Pons (tissue), 1 donor: Measurements from ENCODE around the gene PARVB.

ENCODE experiments used
- DNase-seq: peaks from one replicate; pipeline ENCODE4 v3.0.0-alpha.2; 2016; ENCODE audit warnings: low spot score

Gene PARVB

DNA sequence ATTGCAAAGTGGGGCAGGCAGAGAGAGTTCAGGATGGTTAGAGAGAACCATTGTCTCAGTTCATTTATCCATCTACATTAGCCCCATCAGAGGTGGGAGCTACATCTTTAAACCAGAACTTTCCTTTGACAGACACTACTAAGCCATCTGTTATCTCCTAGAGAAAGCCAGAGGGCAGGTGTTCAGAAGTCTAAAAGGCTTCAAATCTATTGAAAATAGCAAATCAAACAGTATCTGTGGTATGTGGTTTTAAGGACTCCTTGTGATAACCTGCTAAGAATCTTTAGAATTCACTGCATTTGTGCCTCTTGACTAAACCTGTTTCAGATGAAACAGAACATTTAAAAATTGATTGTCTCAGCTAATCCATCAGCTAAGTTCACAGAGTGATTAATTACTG is 112.7 kb downstream of the PARVB start:
- no peak for DNase-seq

DNA sequence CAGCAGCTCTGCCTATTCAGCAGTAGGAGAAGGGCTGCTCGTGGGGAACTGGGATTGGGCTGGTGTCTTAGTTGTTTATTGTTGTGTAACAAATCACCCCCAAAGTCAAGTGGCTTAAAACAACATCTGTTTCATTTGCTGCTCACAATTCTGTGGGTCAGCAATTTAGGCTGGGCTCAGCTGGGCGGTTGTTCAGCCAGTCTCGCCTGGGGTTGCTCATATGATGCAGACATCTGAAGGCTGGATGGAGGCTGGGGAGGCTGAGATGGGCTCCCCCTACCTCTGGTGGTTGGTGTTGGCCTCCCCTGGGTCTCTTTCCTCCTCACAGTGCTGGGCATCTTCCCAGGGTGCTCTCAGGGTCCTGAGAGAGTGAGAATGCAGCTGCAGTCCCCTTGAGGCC is 113.3 kb downstream of the PARVB start:
- DNase-seq, result no peak

DNA sequence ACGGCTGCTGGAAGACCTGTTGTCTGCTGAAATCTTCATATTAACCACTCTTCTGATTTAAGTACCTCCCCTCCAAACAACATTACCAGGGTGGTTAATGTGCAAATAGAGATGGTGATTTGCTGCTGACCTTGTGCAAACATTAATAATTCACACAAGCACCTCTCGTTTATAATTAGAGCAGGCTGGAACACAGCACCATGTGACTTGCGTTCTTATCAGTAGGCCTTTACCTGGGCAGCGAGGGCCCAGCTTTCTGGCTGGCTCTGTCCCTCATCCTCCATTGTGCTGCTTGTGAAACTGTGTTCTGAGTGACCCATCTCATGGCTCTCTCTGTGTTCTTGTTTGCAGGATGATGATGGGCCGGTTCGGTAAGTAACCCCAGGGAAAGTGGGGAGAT is 115.7 kb downstream of the PARVB start:
- no peak for DNase-seq

DNA sequence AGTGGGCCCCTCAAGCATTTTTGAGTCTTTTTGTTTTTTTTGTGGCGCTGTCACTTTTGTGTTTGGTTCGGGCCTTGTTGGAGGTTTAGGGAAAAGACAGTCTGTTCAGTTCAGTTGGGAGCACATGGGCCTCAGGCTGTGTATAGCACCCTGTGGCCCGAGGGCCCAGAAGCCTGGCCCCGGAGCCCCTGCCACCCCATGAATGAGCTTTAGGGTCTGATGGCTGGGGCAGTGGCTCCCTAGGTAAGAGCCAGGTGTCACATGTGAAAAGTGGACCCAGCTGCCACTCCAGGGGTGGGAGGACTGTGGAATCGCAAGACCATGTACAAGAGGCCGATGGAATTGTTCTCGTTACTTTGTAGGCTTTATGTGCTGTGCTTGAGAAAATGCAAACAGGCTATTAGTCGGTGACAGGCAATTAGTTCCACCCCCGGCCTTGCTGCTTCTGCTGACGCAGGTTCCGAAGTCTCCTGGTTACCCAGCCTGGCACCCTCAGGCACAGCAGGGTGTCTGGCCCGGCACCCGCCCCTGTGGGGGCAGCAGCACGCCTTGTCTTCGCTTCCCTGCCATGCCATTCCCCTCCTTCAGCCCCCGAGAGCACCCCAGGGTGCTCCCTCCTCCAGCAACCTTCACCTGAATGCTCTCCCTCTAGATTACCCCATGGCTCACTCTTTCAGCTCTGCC is 118.5 kb downstream of the PARVB start:
- no peak for DNase-seq

DNA sequence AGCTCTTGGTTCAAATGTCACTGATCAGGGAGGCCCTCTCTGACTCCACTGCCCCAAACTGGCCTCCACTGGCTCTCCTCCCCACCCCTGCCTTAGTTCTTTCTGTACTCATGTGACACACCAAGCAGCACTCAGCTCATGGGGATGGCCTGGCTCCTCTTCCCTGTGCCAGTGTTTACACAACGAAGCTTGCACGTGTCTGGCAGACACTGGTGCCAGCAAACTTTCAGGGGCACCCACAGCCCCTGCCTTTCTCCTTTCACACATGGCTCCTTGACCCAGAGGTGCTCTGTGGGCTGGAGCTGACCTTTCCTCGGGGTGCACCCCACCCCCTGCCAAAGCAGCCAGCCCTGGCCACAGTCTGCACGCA is 119.0 kb downstream of the PARVB start:
- DNase-seq, result no peak

DNA sequence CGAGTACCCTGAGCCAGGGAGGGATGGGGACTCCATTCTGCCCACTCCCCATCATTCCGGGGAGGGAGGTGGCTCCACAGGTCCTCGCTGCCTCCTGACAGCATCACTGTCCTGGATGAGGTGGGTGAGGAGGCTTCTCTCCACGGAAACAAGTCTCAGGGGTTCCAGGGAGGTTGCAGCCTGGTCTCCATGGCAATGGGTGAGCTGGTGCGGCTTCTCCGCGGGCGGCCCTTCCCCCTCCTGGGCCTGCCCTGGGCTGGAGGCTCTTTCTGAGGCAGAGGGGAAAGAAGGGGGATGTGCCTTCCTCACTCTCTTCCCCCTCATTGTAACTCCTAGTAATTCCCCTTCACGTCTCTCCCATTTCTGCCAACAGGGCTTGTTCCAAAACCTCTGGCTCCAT is 119.5 kb downstream of the PARVB start:
- no peak for DNase-seq

DNA sequence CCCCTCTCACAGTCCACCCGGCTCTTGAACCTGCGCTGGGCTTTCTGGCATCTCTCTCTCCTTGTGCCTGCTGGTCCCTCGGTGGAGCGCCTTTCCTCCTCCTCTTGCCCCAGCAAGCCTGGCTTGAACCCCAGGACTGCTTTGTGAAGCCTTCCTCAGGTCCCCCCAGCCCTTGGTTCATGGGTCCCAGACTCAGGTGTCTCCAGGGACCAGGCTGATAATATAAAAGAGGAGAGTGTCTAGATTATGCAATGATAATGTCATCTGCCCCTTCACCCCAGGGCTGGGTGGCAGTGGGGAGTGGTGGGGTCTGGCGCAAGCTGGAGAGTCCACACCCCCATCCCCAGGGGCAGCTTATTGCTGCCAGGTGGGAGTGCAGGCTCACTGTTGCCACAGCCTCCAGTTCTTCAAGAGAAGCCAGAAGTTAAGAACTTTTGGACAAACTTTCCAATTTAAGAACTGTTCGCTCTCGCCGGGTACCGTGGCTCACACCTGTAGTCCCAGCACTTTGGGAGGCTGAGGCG is 120.0 kb downstream of the PARVB start:
- no peak for DNase-seq

DNA sequence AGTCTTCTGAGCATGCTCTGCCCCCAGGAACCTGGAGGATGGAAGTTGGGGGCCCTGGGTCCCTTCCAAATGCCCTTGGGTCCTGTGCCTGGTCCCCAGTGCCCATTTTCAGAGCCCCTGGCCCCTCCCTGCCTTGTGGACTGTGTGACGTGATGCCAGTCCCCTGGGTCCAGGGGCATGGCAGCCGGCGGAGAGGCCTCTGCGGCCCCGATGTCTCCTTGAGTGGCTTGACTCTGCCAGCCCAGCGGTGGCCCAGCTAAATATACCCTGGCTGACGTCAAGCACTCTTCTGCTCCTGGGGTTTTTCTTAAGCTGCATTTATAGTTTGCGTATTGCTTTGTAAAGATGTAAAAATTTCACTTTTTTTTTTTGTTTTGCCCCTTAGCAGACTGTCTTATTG is 121.4 kb downstream of the PARVB start:
- no peak for DNase-seq

DNA sequence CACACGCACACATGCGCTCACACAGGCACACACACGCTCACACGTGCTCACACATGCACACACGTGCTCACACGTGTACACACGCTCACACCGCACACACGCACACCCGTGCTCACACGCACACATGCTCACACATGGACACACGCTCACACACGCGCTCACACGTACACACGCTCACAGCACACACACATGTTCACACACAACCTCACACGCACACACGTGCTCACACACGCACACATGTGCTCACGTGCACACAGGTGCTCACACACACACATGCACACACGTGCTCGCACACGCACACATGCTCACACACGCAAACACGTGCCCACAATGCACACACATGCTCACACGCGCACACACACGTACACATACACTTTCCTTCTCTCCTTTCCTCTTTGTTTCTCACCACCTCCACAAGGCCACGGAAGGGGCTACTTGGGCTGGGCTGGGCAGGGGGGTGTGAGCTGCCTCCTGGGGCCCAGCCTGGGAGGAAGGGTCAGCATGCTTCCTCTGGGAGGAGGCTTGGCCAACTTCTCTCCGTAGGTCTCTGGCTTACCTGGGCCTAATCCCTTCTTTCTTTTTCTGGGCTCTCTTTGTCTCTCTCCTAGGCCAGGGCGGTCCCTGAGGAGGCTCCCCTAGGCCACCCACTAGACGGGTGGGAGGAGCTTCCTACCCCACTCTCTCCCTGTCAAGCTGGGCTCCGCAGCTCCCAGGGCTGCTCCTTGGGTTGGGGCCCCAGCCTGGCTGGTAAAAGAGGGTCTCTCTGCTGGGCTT is 122.2 kb downstream of the PARVB start:
- no peak for DNase-seq

DNA sequence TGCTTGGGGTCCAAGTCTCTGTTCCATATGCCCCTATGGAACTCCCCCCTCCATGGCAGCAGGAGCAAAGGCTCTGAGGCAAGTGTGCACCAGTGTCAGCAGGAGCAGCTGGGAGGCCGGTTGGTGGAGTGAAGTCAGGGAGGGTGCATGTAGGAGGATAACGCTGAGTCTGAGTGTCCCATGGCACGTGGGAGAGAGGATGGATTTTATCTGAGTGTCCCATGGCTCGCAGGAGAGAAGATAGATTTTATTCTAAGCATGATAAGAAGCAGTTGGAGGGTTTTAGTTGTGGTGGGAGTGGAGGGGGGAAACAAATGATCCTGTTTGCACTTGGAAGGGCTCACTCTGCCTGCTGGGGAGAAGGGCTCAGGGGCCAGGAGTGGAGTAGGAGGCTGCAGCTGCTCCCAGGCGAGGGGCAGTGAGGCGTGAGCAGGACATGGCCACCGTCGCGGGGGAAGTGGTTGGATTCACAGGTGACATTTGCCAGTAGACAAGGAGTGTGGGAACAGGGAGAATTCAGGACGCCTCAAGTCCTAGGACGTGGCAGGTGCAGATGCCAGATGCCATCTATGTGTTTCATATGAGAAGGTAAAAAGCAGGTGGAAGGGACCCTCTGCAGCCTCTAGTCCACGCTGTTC is 123.0 kb downstream of the PARVB start:
- DNase-seq, result no peak

DNA sequence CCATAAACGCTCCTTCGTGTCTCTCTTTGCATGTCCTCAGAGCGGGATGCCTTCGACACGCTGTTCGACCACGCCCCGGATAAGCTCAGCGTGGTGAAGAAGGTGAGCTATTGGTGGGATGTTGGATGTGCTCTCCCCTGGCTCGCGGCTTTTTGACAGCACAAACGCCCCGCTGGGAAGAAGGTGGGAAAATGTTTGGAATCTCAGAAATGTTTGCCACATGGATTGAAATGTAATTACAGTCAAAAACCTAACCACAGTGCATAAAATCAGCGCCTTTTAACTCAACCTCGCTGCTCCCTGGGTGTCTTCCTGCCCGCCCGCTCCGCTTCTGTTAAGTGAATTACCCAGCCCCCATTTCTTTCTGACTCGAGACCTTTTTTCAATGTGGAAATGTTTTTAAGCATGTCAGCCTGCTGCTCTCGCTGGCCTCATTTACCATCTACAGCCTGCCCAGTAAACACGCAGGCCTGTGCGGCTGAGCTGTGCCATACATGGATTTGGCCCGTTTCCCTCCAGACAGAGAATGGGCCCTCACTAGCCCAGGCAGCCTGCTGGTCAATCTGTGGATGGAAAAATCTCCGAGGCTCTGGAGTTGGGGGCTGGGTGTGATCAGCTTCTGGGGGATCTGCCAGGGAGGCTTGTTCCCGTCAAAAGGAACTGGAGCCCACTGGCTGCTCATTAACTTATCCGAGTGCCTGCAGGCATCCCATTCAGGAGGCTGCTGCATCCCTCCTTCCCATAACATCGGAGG is 123.9 kb downstream of the PARVB start:
- DNase-seq, result no peak

DNA sequence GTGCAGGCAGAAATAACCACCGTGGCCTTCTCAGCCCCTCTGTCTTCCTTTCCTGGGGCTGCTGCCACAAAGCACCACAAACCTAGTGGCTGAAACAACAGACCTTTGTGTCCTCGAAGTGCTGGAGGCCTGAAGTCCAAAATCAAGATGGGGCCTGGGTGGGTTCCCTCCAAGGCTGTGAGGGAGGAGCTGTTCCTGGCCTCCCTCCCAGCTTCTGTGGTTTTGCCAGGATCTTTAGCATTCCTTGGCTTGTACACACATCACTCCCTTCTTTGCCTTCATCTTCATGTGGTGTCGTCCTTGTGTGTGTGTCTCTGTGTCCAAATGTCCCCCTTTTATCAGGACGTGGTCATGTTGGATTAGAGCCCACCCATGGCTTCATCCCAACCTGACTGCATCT is 127.6 kb downstream of the PARVB start:
- DNase-seq, result no peak

DNA sequence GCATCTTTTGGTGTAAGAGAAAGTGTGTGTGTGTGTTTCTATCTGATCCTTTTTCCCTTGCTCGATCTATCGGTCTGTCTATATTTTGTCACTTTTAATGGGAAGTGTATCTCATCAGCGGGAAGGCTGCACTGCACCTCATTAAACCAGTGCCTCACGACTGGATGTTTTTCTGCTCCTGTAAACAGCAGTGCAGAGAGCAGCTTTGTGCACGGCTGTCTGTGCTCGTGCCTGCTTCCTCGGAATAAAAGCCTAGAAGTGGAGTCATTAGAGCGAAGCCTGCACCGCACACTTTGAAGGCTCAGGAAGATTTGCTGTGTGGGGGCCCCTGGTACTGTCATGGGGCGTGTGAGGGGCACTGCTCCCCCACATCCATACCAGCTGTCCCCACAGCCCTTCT is 129.6 kb downstream of the PARVB start:
- no peak for DNase-seq

DNA sequence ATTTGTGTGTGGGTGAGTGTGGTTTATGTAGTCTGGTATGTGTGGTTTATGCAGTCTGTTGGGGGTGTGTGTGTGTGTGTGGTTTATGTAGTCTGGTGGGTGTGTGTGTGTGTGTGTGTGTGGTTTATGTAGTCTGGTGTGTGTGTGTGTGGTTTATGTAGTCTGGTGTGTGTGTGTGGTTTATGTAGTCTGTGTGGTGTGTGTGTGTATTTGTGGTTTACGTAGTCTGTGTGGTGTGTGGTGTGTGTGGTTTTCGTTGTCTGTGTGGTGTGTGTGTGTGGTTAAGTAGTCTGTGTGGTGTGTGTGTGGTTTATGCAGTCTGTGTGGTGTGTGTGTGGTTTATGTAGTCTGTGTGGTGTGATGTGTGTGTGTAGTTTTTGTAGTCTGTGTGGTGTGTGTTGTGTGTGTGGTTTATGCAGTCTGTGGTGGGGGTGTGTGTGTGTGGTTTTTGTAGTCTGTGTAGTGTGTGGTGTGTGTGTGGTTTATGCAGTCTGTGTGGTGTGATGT is 130.4 kb downstream of the PARVB start:
- no peak for DNase-seq

DNA sequence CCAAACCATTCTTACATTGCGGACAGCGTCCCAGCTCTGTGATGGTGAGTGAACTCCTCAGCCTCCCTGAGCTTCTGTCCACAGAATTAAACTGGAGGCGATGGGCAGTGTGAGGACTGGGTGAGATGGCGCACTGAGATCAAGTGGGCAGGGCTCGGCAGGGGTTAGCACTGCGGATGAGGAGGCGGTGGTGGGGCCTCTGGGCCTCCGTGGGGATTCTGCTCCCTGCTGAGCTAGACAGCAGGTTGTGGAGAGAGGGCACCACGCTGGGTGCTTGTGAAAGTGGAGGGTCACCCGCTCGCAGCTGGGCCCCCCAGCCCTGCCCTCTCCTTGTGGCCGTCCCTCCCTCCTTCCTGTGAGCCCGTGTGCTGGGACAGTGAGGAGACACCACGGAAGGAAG is 131.0 kb downstream of the PARVB start:
- no peak for DNase-seq

DNA sequence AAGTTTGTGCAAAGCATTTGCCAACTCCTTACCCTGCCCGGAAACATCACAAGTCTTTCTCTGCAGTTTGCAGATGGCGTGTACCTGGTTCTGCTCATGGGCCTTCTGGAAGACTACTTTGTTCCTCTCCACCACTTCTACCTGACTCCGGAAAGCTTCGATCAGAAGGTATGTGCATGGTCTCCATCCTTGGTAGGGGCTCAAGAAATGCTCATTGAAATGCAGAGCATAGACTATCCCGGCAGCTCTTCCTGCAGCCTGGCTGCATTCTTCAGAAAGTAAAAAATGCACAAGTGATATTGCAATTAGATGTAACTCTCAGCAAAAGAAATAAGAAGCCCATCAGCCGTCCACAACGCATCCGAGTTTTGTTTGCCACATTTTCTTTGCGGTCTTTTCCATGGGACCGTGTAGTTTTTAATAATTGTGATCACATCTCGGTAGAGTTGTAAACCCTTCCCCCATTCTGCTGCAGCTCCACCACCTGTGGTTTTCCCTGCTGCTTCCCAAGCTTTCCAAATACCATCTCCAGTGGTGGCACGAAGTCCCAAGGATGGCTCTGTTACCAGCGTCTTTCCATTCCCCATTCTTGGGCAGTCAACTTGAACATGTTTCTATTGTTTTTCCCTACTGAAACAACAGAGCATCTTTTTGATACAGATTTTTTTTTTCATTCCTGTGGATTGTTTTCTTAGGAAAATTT is 134.0 kb downstream of the PARVB start:
- DNase-seq, result no peak

DNA sequence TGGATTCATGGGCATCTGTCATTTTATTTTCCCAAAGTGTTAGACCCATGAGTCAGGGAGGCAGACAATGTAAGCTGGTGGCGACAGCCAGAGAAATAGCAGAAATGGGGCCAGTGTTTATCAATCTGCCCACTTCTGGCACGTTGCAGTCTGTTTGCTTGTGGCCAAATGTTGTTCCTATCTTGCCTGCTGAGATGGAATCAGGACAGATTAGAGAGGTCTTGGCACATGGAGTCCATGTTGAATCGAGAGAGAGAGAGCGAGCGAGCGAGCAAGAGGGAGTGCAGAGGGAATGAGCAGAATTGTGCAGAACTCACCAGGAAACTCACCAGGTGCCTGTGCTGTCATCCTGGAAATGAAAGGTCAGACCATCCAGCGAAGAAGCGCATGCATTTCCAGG is 134.7 kb downstream of the PARVB start:
- DNase-seq, result peak; percentile 22

DNA sequence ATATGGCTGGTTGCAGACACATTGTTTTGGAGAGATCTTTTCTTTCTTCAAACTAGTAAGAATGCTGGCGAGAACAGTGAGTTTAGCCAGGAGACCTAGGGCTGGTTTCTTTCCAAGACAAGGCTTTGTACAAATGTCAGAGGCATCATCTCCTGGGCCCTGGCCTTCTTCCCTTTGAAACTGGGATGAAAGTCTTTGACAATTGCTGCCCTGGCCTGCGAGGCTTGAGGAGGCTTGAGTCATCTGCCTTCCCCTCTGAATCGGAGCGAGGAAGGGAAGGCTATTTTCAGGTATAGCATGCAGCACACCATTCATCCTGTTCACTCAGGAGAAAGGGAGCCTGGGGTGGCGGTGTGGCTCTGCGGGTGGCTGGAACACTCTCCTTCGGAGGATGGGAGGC is 135.1 kb downstream of the PARVB start:
- no peak for DNase-seq

DNA sequence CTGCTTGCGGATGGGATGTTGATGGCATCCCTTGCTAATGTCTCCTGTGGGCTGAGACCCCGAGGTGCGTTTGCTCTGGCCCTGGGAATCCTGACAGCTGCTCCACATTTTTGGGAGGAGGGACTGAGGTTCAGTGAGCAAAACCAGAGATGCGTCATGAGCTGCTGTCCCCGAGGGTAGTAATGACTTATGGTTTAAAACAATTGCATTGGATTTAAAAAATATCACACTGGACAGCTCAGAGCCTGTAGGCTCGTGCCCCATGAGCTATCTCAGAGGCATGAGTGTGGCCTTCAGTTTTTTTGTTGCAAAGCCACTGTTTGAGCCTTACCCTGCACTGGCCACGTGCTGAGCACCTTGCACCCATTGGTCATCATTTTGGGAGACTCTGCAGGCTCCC is 135.7 kb downstream of the PARVB start:
- no peak for DNase-seq

DNA sequence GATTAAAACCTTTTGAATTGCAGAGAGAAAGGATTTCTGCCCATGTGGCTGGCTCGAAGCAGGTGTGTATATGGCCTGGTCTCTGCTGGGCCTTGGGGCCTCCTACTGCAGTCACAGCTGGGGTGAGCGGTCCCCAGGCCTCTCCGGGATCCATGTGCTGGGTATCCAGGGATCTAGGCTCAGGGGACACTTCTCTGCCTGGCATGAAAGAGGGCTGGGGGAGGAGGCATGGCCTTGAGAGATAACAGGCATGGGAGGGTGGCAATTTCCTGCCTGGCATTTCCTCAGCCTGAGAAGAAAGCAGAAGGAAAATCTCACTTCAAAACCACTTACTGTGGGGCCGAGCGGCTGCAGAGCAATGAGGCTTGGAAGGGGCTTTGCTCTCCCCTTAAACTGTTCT is 136.3 kb downstream of the PARVB start:
- no peak for DNase-seq

DNA sequence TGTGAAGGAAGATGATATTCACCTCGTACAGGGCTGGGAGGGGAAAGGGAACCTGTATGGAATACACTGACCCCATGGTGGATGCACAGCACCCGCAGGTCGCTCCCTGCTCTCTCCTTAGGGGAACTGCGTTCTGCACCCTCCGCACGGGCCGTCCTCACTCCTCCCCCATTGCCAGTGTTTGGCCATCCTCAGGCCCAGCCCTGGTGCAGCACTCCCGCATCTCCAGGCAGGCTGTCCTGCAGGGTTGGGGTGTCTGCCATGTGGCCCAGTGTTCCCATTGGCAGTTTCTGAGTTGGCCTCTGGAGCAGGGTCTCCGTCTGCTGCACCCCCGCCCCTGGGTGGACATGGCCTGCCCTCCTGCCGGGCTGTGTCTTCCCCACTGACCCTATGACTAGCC is 137.6 kb downstream of the PARVB start:
- no peak for DNase-seq

DNA sequence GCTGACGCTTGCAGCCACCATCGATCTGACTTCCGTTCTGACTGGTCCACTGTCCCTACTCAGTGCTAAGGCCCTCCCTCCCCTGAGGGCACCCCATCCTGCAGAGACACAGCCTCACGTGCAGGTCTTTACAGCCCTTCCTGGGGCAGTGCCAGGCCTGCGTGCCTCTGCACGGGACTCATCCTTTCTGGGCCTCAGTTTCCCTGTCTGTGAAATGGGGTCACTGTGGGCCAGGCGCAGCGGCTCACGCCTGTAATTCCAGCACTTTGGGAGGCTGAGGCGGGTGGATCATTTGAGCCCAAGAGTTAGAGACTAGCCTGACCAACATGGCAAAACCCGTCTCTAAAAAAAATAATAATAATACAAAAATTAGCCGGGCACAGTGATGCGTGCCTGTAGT is 138.9 kb downstream of the PARVB start:
- DNase-seq, result no peak
